KMS-11 (cell line): ENCODE data around the gene CELA2B.
"Not testable (repeated sequence)": the region's sequence is repeated elsewhere in the genome, so short reads cannot be mapped to it uniquely, and the experiment has no call there.

ENCODE experiments used
- H2AFZ ChIP-seq: fragments of 200-600 bp; sonication (generic); 2 replicates; pipeline ENCODE4 v1.6.1; 2016; ENCODE audit warnings: antibody characterized with exemption, mixed run types, low read depth
- H3K27ac ChIP-seq: fragments of 200-600 bp; sonication (generic); 2 replicates; pipeline ENCODE4 v1.6.1; 2016; ENCODE audit warnings: mild to moderate bottlenecking, mixed run types
- H3K27me3 ChIP-seq: fragments of 200-600 bp; sonication (generic); 2 replicates; pipeline ENCODE4 v1.6.1; 2017; ENCODE audit warnings: mild to moderate bottlenecking, low read depth, mixed run types, moderate library complexity; ENCODE audit not compliant: insufficient read depth
- H3K36me3 ChIP-seq: fragments of 200-600 bp; sonication (generic); 2 replicates; pipeline ENCODE4 v1.6.1; 2017; ENCODE audit warnings: mild to moderate bottlenecking, mixed run types; ENCODE audit not compliant: insufficient read depth
- H3K4me1 ChIP-seq: fragments of 200-600 bp; sonication (generic); 2 replicates; pipeline ENCODE4 v1.6.1; 2016; ENCODE audit warnings: mild to moderate bottlenecking, low read depth, mixed run types; ENCODE audit not compliant: poor library complexity, severe bottlenecking
- H3K4me2 ChIP-seq: fragments of 200-600 bp; sonication (generic); 2 replicates; pipeline ENCODE4 v1.7.0; 2016; ENCODE audit warnings: mild to moderate bottlenecking, mixed run types
- H3K4me3 ChIP-seq: fragments of 200-600 bp; sonication (generic); IDR thresholded peaks from 2 replicates; pipeline ENCODE4 v1.6.1; 2017; ENCODE audit warnings: low read depth, low read length, mixed read lengths; ENCODE audit not compliant: insufficient read depth
- H3K79me2 ChIP-seq: fragments of 200-600 bp; sonication (generic); 2 replicates; pipeline ENCODE4 v1.6.1; 2016; ENCODE audit warnings: low read depth, mixed run types; ENCODE audit not compliant: insufficient read depth
- H3K9ac ChIP-seq: fragments of 200-600 bp; sonication (generic); 2 replicates; pipeline ENCODE4 v1.6.1; 2016; ENCODE audit warnings: mild to moderate bottlenecking, mixed run types
- H4K20me1 ChIP-seq: fragments of 200-600 bp; sonication (generic); 2 replicates; pipeline ENCODE4 v1.6.1; 2016; ENCODE audit warnings: mild to moderate bottlenecking, mixed run types; ENCODE audit not compliant: insufficient read depth
- TF ChIP-seq, protein P1 (sequence below): fragments of 200-600 bp; sonication (generic); conservative IDR thresholded peaks from 2 replicates; pipeline ENCODE4 v1.6.1; 2017; ENCODE audit warnings: low read depth, mild to moderate bottlenecking, antibody characterized with exemption, low read length, moderate library complexity, mixed read lengths

CELA2B gene

DNA sequence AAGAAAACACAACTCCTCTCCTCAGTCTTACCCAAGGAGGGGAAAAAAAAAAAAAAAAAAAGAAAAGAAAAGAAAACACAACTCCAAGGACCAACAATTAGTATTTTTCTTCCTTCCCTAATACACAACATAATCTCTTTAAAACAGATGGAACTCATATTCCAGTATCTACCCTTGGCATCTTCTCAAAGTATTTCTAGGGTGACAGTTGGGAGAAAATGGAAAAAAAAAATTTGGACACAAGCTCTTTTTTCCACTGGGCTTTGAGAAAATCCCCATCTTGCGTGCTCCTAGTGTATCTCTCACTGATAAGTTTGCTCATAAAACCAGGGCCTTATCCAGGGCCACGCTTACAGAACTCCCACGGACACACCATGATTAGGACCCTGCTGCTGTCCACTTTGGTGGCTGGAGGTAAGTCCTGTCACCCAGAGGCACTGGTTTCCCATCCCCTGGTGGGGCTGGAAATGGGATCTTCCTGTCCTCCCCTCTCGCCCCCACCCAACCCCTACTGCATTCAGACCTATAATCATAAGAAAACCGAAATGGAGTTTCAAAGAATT, at the start of gene CELA2B:
TSS of gene CELA2B (plus strand) at position 353 of the 563 bp plus-strand sequence. CDS start at position 375, 22 bp downstream.
- Histone ChIP-seq H3K4me3 (no peak within 1 kb of the TSS), H2AFZ (no peak within 1 kb of the TSS), H3K4me1 (no peaks in the 10 kb centered on the region), H3K27ac (no peak within 1 kb of the TSS), H3K79me2 (no peaks in the 10 kb centered on the region), H3K4me2 (no peak within 1 kb of the TSS), H4K20me1 (no peaks in the 10 kb centered on the region), H3K9ac (no peak within 1 kb of the TSS), H3K36me3 (no peaks in the 10 kb centered on the region), H3K27me3 (no peaks in the 10 kb centered on the region)
- TF ChIP-seq, protein P1, sequence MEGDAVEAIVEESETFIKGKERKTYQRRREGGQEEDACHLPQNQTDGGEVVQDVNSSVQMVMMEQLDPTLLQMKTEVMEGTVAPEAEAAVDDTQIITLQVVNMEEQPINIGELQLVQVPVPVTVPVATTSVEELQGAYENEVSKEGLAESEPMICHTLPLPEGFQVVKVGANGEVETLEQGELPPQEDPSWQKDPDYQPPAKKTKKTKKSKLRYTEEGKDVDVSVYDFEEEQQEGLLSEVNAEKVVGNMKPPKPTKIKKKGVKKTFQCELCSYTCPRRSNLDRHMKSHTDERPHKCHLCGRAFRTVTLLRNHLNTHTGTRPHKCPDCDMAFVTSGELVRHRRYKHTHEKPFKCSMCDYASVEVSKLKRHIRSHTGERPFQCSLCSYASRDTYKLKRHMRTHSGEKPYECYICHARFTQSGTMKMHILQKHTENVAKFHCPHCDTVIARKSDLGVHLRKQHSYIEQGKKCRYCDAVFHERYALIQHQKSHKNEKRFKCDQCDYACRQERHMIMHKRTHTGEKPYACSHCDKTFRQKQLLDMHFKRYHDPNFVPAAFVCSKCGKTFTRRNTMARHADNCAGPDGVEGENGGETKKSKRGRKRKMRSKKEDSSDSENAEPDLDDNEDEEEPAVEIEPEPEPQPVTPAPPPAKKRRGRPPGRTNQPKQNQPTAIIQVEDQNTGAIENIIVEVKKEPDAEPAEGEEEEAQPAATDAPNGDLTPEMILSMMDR: no peak

DNA sequence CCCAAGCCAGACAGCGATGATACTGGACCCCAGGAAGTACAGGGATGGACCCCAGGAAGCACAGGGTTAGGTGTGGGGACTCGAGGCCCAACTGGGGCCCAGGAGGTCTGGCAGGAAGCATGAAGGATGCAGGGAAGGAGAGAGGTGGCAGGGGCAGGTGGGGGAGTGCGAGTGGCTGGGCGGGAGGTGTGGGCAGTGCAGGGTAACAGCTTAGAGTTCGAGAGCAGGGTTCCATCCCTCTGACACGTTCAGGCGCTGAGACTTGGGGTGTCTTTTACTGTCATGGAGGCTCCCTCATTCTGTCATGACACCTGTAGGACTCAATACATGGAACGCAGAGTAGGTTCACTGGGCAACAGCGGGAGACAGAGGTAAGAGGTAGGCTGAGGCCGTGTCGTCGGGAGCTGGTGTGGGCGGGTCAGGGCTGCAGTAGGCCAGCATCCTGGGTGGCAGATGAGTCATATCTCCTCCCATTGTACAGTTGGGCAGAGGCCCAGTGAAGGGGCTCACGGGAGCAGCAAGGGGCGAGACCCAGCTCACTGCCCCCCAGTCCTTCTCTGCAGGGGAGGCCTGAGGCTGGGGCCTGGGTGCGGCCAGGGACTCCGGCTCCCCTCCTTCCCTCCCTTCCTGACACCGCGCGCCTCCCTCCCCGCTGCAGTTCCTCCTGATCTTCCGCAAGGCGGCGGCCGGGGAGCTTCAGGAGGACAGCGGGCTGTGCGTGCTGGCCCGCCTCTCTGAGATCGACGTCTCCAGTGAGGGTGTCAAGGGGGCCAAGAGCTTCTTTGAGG, 49.2 kb upstream of the CELA2B start:
- H3K4me3 ChIP-seq: no peak overlapping the region
- H3K27ac ChIP-seq: no peak overlapping the region
- no peaks in the 10 kb centered on the region for H3K27me3 ChIP-seq
- TF ChIP-seq, protein P1: no peak
- no peaks in the 10 kb centered on the region for H3K79me2 ChIP-seq
- H3K9ac ChIP-seq: no peak overlapping the region
- H3K4me2 ChIP-seq: no peak overlapping the region
- H4K20me1 ChIP-seq: no peaks in the 10 kb centered on the region
- H3K4me1 ChIP-seq: no peaks in the 10 kb centered on the region
- no peaks in the 10 kb centered on the region for H3K36me3 ChIP-seq
- H2AFZ ChIP-seq: no peak overlapping the region

DNA sequence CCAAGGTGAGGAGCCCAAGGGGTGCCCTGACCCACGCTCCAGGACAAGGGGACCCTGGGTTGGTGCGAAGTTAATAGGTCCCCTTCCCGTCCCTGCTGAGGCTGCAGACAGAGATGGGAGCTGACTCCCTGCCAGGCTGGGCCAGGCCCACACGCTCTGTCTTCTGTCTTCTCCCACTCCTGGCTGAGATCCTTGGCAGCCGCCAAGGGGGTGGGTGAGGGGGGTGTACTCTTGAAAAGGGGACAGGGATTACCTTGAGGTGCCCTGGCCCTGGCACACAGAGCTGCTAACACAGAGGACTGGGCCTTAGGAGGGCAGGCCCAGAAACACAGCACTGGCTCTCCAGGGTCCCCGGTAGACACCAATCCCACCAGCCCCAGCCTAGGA, 48.6 kb upstream of the CELA2B start:
- Histone ChIP-seq H3K4me3 (no peak overlapping the region), H3K36me3 (no peaks in the 10 kb centered on the region), H2AFZ (no peak overlapping the region), H3K27me3 (no peaks in the 10 kb centered on the region), H3K4me1 (no peaks in the 10 kb centered on the region), H3K9ac (no peak overlapping the region), H3K4me2 (no peak overlapping the region), H3K79me2 (no peaks in the 10 kb centered on the region), H3K27ac (no peak overlapping the region), H4K20me1 (no peaks in the 10 kb centered on the region)
- TF ChIP-seq, protein P1: no peak

DNA sequence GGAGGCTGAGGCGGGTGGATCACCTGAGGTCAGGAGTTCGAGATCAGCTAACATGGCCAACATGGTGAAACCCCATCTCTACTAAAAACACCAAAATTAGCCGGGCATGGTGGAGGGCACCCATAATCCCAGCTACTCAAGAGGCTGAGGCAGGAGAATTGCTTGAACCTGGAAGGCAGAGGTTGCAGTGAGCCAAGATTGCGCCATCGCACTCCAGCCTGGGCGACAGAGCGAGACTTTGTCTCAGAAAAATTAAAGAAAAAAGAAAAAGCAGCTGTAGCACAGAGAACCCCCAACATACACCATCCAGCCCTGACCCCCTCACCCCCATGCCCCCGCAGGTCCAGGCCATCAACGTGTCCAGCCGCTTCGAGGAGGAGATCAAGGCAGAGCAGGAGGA, 47.7 kb upstream of the CELA2B start:
- not testable (repeated sequence) for H3K4me2 ChIP-seq, H3K9ac ChIP-seq, H3K27me3 ChIP-seq, H3K4me3 ChIP-seq, H3K27ac ChIP-seq, H3K4me1 ChIP-seq, H3K36me3 ChIP-seq, H2AFZ ChIP-seq, H3K79me2 ChIP-seq, H4K20me1 ChIP-seq
